LNCAP (cell line): ENCODE data around the gene CENPU.

Experiments
- TF ChIP-seq, protein P1 (sequence below): fragments of 450-650 bp; IDR thresholded peaks from 2 replicates; pipeline ENCODE4 v1.5.1; 2017; ENCODE audit warnings: mild to moderate bottlenecking

CENPU gene

DNA sequence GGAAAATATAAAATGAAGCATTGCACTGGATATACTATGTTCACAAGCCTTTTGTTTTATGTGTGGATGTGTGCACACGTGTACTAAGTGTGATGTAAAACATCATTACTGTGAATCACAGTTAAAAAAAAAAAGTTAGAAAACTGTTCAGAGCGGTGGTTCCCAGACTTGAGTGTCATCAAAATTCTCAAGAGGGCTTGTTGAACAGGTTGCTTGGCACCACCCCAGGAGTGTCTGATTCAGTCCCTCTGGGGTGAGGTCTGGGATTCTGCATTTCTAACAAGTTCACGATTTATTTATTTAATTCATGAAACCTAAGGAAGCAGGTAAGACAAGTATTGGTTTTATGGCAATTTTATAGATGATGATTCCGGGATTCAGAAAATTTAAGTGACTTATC, 1.8 kb downstream of the CENPU start:
- TF ChIP-seq, protein P1, sequence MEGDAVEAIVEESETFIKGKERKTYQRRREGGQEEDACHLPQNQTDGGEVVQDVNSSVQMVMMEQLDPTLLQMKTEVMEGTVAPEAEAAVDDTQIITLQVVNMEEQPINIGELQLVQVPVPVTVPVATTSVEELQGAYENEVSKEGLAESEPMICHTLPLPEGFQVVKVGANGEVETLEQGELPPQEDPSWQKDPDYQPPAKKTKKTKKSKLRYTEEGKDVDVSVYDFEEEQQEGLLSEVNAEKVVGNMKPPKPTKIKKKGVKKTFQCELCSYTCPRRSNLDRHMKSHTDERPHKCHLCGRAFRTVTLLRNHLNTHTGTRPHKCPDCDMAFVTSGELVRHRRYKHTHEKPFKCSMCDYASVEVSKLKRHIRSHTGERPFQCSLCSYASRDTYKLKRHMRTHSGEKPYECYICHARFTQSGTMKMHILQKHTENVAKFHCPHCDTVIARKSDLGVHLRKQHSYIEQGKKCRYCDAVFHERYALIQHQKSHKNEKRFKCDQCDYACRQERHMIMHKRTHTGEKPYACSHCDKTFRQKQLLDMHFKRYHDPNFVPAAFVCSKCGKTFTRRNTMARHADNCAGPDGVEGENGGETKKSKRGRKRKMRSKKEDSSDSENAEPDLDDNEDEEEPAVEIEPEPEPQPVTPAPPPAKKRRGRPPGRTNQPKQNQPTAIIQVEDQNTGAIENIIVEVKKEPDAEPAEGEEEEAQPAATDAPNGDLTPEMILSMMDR = no peak

DNA sequence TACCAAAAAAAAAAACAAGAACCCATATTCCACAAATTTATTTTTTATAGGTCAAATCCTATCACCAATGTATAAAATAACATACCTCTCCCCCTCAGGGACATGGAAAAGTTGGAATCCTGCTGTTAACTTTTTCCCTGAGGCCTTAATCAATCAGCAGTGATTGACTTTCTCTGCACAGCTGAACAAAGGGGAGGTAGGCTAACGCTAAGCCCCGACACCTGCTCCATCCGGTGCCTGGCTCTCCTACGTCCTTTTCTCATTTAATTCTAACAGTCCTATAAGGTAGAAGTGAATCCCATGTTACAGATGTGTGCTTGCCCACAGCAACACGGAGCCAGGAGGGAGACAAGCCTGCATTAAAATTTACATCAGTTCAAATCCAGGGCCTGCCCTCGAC, 2.8 kb downstream of the CENPU start:
- TF ChIP-seq, protein P1 = no peak

DNA sequence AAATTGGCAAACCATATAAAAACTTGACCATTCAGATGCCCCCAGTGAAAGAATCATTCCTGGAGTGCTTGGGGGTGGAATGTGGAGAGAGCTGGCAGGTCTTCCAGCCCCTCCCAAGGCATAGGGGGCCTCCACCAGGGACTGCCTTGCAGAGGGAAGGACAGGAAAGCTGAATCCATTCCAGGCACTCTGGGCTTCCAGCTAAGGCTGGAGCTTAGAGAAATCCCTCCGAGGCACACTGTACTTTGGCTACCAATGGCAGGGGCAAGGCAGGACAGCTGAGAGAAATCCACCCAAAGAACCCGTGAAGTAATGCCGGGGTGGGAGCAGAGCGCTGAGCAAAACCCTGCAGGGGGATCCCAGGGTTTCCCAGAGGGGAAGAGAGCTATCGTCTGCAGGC, 4.0 kb downstream of the CENPU start:
- TF ChIP-seq, protein P1 = no peak

DNA sequence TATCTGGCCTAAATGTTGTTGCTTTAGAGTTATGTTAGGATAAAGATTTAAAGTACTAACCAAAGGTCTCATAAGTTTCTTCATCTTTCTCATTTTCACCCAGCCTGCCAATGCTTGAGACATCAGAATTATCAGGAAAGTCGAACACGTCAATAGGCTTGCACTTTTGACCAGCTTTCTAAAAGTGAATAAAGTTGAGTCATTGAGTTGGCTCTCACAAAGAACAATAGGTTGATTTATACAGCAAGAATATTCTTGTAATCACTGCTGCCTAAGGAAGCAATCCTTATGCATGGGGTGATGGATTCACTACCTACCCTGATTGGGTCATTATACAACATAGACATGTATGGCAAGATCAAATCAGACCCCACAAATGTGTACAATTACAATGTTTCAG, 5.0 kb downstream of the CENPU start:
- TF ChIP-seq, protein P1 = no peak

DNA sequence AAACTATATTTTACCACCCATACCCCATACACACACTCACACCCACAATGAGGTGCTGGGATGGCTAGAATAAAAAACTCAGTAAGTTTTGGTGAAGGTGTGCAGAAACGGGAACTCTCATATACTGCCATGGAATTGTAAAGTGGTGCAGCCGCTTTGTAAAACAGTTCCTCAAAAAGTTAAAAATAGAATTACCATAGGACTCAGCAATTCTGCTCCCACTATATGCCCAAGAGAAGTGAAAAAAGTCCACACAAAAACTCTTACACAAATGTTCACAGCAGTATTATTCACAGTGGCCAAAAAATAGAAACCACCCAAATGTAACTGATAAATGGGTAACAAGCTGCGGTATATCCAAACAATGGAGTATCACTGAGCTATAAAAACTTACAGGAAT, 6.5 kb downstream of the CENPU start:
- TF ChIP-seq, protein P1 = no peak

DNA sequence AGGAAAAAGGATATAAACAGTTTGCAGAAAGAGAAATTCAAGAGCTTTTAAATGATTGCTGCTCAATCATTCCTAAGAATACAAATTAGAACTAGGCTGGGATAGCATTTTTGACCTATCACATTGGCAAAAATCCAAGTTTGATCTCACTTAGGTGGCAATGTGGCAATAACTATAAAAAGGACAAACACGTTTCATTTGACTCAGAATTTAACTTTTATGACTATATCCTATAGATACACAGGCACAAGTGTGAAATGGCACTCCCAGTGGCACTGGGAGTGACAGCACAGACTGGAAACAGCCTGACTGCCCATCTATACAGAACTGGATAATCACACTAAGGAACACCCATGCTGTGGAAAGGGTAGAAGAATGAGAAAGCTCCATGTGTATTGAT, 11.1 kb downstream of the CENPU start:
- TF ChIP-seq, protein P1 = peak; percentile 35; the same call in 1 of the 2 replicates

DNA sequence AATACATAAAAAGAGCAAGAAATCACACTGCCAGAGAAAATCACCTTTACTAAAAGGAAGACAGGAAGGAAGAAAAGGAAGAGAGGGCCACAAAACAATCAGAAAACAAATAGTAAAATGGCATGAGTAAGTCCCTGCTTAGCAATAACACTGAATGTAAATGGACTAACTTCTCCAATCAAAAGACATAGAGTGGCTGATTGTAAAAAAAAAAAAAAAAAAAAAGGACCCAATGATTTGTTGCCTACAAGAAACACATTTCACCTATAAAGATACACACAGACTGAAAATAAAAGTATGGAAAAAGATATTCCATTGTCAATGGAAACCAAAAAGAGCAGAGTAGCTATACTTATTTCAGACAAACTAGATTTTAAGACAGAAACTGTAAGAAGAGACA, 12.6 kb downstream of the CENPU start:
- TF ChIP-seq, protein P1 = no peak

DNA sequence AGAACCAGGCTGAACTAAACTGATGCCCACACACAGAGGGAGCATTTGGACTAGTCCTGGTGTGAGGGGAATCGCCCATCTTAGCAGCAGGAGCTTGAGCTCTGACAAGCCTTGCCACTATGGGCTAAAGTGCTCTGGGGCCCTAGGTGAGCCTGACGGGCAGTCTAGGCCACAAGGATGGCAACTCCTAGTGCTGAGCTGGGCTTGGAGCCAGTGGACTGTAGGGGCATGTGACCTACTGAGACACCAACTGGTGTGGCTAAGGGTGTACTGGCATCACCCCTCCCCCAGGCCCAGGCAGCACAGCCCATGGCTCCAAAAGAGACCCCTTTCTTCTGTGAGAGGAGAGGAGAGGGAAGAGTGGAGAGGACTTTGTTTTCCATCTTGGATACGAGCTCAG, 14.5 kb downstream of the CENPU start:
- TF ChIP-seq, protein P1 = no peak
